T47D (cell line): ENCODE measurements around the gene DNAH7.

Experiments
- DNase-seq, 2 experiments: peaks; one replicate each; pipeline versions ENCODE4 v3.0.0 to v3.0.0-alpha.2; 2011 to 2012; ENCODE audit warnings: low read depth in 1 of 2, low spot score in 1 of 2
- JUND ChIP-seq: IDR thresholded peaks from 2 replicates; pipeline ENCODE4 v1.6.1; 2012; ENCODE audit warnings: low read depth
- in situ Hi-C: cut with HindIII; loops from 2 replicates; pipeline ENCODE4 v1.10.0; 2016; ENCODE audit warnings: low sequenced_read_pairs, low pct_unique_long_range_greater_than_20kb

DNAH7 gene

GRCh38 chr2:195912079-195912478 lies 156.6 kb downstream of the DNAH7 start:
- DNase-seq = no peak
- in situ Hi-C loops = no loop called here
- no peak for TF ChIP-seq JUND

GRCh38 chr2:195910570-195910969 lies 158.1 kb downstream of the DNAH7 start:
- no peak for DNase-seq
- TF ChIP-seq JUND = no peak
- in situ Hi-C loops = no loop called here

- in situ Hi-C loops = no loop called here
- no peak for DNase-seq
- TF ChIP-seq JUND = no peak
Observed at GRCh38 chr2:195909926-195910325, 158.7 kb downstream of the DNAH7 start.

- no peak for DNase-seq
- in situ Hi-C loops = no loop called here
- TF ChIP-seq JUND = no peak
Observed at GRCh38 chr2:195907474-195907873, 161.2 kb downstream of the DNAH7 start.

GRCh38 chr2:195903956-195904355 lies 164.7 kb downstream of the DNAH7 start:
- DNase-seq = no peak
- in situ Hi-C loops = no loop called here
- TF ChIP-seq JUND = no peak

- TF ChIP-seq JUND = no peak
- in situ Hi-C loops = no loop called here
- no peak for DNase-seq
Observed at GRCh38 chr2:195902857-195903256, 165.8 kb downstream of the DNAH7 start.

GRCh38 chr2:195899226-195899625 lies 169.4 kb downstream of the DNAH7 start:
- no peak for TF ChIP-seq JUND

GRCh38 chr2:195898505-195899191 lies 170.0 kb downstream of the DNAH7 start:
- DNase-seq = peak in 1 of 2 experiments; percentile 4
- no peak for TF ChIP-seq JUND
- in situ Hi-C loops = no loop called here

More at GRCh38 chr2:195899226-195899625, 169.4 kb downstream of the DNAH7 start:
- in situ Hi-C loops = no loop called here
- no peak for DNase-seq

GRCh38 chr2:195891081-195891480 lies 177.6 kb downstream of the DNAH7 start:
- DNase-seq = no peak
- in situ Hi-C loops = no loop called here
- no peak for TF ChIP-seq JUND

- no peak for TF ChIP-seq JUND
- no peak for DNase-seq
- in situ Hi-C loops = no loop called here
Observed at GRCh38 chr2:195879153-195879552, 189.5 kb downstream of the DNAH7 start.

GRCh38 chr2:195871326-195871725 lies 197.3 kb downstream of the DNAH7 start:
- DNase-seq = no peak
- in situ Hi-C loops = no loop called here
- TF ChIP-seq JUND = no peak

- in situ Hi-C loops = no loop called here
- TF ChIP-seq JUND = no peak
- no peak for DNase-seq
Observed at GRCh38 chr2:195864316-195864715, 204.3 kb downstream of the DNAH7 start.

- TF ChIP-seq JUND = no peak
- in situ Hi-C loops = no loop called here
- DNase-seq = no peak
Observed at GRCh38 chr2:195863564-195863963, 205.1 kb downstream of the DNAH7 start.

GRCh38 chr2:195863121-195863520 lies 205.5 kb downstream of the DNAH7 start:
- TF ChIP-seq JUND = no peak
- no peak for DNase-seq
- in situ Hi-C loops = no loop called here
